ENCODE data around the gene RNF223.

RNF223 gene

DNA sequence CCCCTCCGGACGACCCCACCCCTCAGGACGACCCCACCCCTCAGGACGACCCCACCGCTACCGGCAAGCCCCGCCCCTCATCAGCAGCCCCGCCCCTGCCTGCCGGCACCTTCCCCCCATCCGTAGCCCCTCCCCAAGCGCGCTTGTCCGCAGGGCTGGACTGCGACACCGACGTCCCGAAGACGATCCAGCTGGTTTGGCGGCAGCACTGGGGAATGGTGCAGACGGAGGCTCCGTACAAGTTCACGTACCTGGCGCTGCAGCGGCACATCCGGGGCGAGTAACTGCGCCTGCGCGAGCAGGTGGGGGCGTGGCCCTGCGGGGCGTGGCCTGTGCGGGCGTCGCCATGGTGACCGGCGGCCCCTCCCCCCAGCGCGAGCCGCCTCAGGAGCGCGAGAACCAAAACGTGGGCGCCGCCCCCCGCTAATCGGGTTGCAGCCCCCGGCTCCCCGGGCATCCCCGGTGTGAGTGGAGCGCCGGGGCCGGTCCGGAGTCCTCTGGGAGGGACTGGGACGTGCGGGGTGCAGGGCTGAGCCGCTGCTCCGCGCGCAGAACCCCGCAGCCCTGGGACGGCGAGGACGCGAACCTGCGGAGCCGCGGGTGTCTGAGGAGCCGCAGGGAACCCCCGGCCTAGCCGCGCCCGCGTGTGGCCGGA, 4.9 kb downstream of the RNF223 start:
- Histone ChIP-seq H3K36me3 (replicated peaks; ENCODE audit: low read depth, low read length) (no peaks in the 10 kb centered on the region), H3K79me2 (ENCODE audit: low read length) (no peaks in the 10 kb centered on the region), H3K27ac (ENCODE audit: low read length) (no peak overlapping the region), H2AFZ (ENCODE audit: low read depth, low read length) (no peak overlapping the region), H3K4me3 (ENCODE audit: low read length) (peak overlapping the region; percentile 62; the same call in 1 of the 2 replicates), H3K4me1 (ENCODE audit: low read length) (peaks cover 15% of the 10 kb centered on the region), H3K27me3 (ENCODE audit: low read depth, low read length) (peaks cover 11% of the 10 kb centered on the region; the same call in 1 of the 2 replicates), H3K9ac (ENCODE audit: low read length) (no peak overlapping the region), H4K20me1 (ENCODE audit: insufficient read depth, low read length) (no peaks in the 10 kb centered on the region), H3K4me2 (ENCODE audit: low read length) (no peak overlapping the region), H3K9me3 (ENCODE audit: insufficient read depth, low read length) (no peaks in the 10 kb centered on the region)
- TF ChIP-seq, protein P1, sequence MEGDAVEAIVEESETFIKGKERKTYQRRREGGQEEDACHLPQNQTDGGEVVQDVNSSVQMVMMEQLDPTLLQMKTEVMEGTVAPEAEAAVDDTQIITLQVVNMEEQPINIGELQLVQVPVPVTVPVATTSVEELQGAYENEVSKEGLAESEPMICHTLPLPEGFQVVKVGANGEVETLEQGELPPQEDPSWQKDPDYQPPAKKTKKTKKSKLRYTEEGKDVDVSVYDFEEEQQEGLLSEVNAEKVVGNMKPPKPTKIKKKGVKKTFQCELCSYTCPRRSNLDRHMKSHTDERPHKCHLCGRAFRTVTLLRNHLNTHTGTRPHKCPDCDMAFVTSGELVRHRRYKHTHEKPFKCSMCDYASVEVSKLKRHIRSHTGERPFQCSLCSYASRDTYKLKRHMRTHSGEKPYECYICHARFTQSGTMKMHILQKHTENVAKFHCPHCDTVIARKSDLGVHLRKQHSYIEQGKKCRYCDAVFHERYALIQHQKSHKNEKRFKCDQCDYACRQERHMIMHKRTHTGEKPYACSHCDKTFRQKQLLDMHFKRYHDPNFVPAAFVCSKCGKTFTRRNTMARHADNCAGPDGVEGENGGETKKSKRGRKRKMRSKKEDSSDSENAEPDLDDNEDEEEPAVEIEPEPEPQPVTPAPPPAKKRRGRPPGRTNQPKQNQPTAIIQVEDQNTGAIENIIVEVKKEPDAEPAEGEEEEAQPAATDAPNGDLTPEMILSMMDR (IDR thresholded peaks at IDR 0.05; ENCODE audit: low read depth, low read length): no peak
- TF ChIP-seq EZH2phosphoT487 (IDR thresholded peaks at IDR 0.05; ENCODE audit: low read depth): no peak

DNA sequence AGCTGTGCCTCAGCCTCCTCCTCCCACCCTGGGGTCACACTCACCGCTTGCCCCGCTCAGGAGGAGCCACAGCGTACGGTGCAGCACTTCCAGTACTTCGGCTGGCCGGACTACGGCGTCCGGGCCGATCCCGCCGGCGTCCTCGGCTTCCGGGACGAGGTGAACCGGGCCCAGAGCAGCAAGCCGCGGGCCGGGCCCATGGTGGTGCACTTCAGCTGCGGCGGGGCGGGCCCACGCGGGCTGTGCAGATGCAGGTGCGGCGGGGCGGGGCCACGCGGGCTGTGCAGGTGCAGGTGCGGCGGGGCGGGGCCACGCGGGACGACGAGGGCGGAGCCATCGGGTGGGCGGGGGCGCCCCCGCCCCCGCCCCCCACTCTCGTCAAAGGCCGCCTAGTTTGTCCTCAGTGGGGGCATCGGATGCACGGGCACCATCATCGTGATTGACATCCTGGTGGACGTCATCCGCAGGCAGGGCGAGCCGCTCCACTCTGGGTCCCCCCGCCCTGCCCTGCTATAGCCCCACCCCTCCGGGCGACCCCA, 5.5 kb downstream of the RNF223 start:
- Histone ChIP-seq H4K20me1 (ENCODE audit: insufficient read depth, low read length) (no peaks in the 10 kb centered on the region), H3K36me3 (replicated peaks; ENCODE audit: low read depth, low read length) (no peaks in the 10 kb centered on the region), H3K4me1 (ENCODE audit: low read length) (peaks cover 20% of the 10 kb centered on the region), H3K79me2 (ENCODE audit: low read length) (no peaks in the 10 kb centered on the region), H3K9me3 (ENCODE audit: insufficient read depth, low read length) (no peaks in the 10 kb centered on the region), H3K27ac (ENCODE audit: low read length) (no peak overlapping the region), H3K27me3 (ENCODE audit: low read depth, low read length) (peaks cover 11% of the 10 kb centered on the region; the same call in 1 of the 2 replicates), H3K4me3 (ENCODE audit: low read length) (no peak overlapping the region), H3K4me2 (ENCODE audit: low read length) (no peak overlapping the region), H2AFZ (ENCODE audit: low read depth, low read length) (no peak overlapping the region), H3K9ac (ENCODE audit: low read length) (no peak overlapping the region)
- TF ChIP-seq, protein P1 (IDR thresholded peaks at IDR 0.05; ENCODE audit: low read depth, low read length): no peak
- no peak for TF ChIP-seq EZH2phosphoT487 (IDR thresholded peaks at IDR 0.05; ENCODE audit: low read depth)

DNA sequence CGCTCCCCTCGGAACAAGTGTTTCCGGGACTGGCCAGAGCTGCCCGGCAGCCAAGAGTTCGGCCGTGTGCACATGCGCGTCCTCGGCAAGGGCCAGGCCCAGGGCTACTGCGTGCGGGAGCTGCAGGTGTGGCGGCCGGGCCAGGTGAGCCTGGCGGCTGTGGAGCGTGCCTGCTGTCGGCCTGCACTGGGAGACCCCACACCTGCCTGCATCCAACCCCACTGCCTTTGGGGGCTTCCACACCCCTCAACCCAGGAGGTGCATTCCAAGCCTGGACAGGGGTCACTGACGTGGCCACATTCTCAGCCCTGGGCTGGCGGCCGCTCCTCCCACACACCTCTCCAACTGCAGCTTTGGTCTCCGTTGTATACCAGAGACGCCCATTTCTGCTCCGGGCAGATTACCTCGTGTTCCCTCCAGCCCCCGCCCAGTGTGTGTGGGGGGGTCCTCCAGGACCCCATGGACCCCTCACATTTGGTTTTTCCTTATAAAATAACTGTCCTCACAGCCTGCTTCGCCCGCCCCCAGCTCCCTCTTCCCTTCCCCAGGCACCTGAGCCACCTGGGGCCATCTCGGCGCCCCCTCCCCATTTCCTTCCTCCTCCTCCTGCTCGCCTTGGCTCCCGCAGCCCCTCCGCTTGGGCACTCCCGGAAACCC, 6.1 kb downstream of the RNF223 start:
- H3K4me2 ChIP-seq (ENCODE audit: low read length): no peak overlapping the region
- no peaks in the 10 kb centered on the region for H3K9me3 ChIP-seq (ENCODE audit: insufficient read depth, low read length)
- H3K36me3 ChIP-seq (replicated peaks; ENCODE audit: low read depth, low read length): no peaks in the 10 kb centered on the region
- H3K4me1 ChIP-seq (ENCODE audit: low read length): peaks cover 26% of the 10 kb centered on the region
- no peaks in the 10 kb centered on the region for H4K20me1 ChIP-seq (ENCODE audit: insufficient read depth, low read length)
- no peak overlapping the region for H3K4me3 ChIP-seq (ENCODE audit: low read length)
- no peak overlapping the region for H2AFZ ChIP-seq (ENCODE audit: low read depth, low read length)
- TF ChIP-seq EZH2phosphoT487 (IDR thresholded peaks at IDR 0.05; ENCODE audit: low read depth): no peak
- TF ChIP-seq, protein P1 (IDR thresholded peaks at IDR 0.05; ENCODE audit: low read depth, low read length): no peak
- H3K79me2 ChIP-seq (ENCODE audit: low read length): no peaks in the 10 kb centered on the region
- no peak overlapping the region for H3K9ac ChIP-seq (ENCODE audit: low read length)
- peaks cover 16% of the 10 kb centered on the region for H3K27me3 ChIP-seq (ENCODE audit: low read depth, low read length)
- no peak overlapping the region for H3K27ac ChIP-seq (ENCODE audit: low read length)

DNA sequence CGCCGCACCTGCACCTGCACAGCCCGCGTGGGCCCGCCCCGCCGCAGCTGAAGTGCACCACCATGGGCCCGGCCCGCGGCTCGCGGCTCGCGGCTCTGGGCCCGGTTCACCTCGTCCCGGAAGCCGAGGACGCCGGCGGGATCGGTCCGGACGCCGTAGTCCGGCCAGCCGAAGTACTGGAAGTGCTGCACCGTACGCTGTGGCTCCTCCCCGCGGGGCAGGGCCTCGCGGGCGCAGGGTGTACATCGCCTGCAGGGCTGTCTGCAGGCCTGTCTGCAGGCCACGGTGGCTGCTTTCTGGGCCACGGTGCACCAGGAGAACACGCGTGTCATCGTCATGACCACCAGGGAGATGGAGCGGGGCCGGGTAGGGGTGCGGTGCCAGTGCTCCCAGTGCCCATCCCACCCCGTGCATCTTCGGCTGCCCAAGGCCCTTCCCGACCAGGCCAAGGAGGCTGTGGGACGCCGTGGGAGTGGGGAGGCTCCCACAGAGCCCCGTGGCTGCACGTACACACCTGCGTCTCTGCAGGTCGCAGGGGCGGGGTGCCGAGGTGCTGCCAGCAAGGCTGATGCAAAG, 6.7 kb downstream of the RNF223 start:
- no peaks in the 10 kb centered on the region for H4K20me1 ChIP-seq (ENCODE audit: insufficient read depth, low read length)
- H3K4me3 ChIP-seq (ENCODE audit: low read length): no peak overlapping the region
- H3K9me3 ChIP-seq (ENCODE audit: insufficient read depth, low read length): no peaks in the 10 kb centered on the region
- peaks cover 26% of the 10 kb centered on the region for H3K4me1 ChIP-seq (ENCODE audit: low read length)
- peaks cover 22% of the 10 kb centered on the region for H3K27me3 ChIP-seq (ENCODE audit: low read depth, low read length)
- H3K27ac ChIP-seq (ENCODE audit: low read length): no peak overlapping the region
- H2AFZ ChIP-seq (ENCODE audit: low read depth, low read length): no peak overlapping the region
- H3K36me3 ChIP-seq (replicated peaks; ENCODE audit: low read depth, low read length): no peaks in the 10 kb centered on the region
- no peak overlapping the region for H3K9ac ChIP-seq (ENCODE audit: low read length)
- H3K4me2 ChIP-seq (ENCODE audit: low read length): no peak overlapping the region
- TF ChIP-seq, protein P1 (IDR thresholded peaks at IDR 0.05; ENCODE audit: low read depth, low read length): no peak
- no peak for TF ChIP-seq EZH2phosphoT487 (IDR thresholded peaks at IDR 0.05; ENCODE audit: low read depth)
- H3K79me2 ChIP-seq (ENCODE audit: low read length): no peaks in the 10 kb centered on the region

Measured in OCI-LY3 (cell line).